ENCODE results near the gene NXNL1.

GRCh38 chr19:17484520-17485185 is 23.9 kb upstream of the NXNL1 start:
- TF ChIP-seq, protein P1, sequence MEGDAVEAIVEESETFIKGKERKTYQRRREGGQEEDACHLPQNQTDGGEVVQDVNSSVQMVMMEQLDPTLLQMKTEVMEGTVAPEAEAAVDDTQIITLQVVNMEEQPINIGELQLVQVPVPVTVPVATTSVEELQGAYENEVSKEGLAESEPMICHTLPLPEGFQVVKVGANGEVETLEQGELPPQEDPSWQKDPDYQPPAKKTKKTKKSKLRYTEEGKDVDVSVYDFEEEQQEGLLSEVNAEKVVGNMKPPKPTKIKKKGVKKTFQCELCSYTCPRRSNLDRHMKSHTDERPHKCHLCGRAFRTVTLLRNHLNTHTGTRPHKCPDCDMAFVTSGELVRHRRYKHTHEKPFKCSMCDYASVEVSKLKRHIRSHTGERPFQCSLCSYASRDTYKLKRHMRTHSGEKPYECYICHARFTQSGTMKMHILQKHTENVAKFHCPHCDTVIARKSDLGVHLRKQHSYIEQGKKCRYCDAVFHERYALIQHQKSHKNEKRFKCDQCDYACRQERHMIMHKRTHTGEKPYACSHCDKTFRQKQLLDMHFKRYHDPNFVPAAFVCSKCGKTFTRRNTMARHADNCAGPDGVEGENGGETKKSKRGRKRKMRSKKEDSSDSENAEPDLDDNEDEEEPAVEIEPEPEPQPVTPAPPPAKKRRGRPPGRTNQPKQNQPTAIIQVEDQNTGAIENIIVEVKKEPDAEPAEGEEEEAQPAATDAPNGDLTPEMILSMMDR (conservative IDR thresholded peaks at IDR 0.05 in 1 of 2, IDR thresholded peaks at IDR 0.05 in 1 of 2; ENCODE audit: low read depth in 1 of 2, low read length in 2 of 2) = no peak
- no peak for TF ChIP-seq EZH2 (IDR thresholded peaks at IDR 0.05; ENCODE audit: low read length, missing control alignments)

Data from fibroblast of lung (primary cell).